ENCODE data around the gene POLK.

- no peak for TF ChIP-seq GABPA (IDR thresholded peaks at IDR 0.05 in 1 of 2, conservative IDR thresholded peaks at IDR 0.05 in 1 of 2)
- TF ChIP-seq CTCF (IDR thresholded peaks at IDR 0.05; ENCODE audit: low read depth, low read length, missing input control) = no peak
- no peak for TF ChIP-seq FOXA2 (IDR thresholded peaks at IDR 0.05)
- no peak for TF ChIP-seq RAD21 (IDR thresholded peaks at IDR 0.05)
- no peak for TF ChIP-seq NR2F2 (IDR thresholded peaks at IDR 0.05)
- TF ChIP-seq MAX (IDR thresholded peaks at IDR 0.05) = no peak
- TF ChIP-seq FOXA1 (IDR thresholded peaks at IDR 0.05) = no peak
- no peak for TF ChIP-seq ATF3 (IDR thresholded peaks at IDR 0.05)
These were observed 56.5 kb downstream of the POLK start for GRCh38 chr5:75568202-75568601.
